Effector CD4-positive, alpha-beta T cell (primary cell): ENCODE measurements around the gene AK2.
"Not testable (repeated sequence)": the region's sequence is repeated elsewhere in the genome, so short reads cannot be mapped to it uniquely, and the experiment has no call there.

Experiments used
- DNase-seq: peaks from one replicate; pipeline ENCODE4 v3.0.0-alpha.2; 2020

AK2 gene

DNA sequence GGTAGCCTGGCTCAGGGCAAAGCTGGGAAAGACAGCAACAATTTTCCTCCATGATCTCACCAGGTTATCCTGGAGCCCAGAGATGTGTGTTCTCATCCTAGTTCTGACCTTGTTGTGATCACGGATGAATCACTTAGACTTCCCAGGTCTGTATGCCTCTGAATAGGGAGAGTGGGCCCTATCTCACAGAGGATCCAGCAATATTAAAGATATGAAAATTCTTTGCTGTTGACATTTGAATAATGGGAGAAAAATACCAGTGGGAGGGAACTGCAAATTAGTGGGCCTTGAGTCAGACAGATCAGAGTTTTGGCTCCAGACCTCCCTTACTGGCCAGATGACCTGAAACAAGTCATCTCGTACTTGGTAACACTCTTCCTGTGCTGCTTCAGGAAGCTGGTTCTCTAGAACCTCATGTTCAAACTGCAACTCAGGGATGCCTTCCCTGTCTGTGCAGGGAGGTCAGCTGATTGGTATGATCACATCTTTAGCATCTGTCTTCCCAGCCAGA is 39.2 kb downstream of the AK2 start:
- DNase-seq, result no peak

DNA sequence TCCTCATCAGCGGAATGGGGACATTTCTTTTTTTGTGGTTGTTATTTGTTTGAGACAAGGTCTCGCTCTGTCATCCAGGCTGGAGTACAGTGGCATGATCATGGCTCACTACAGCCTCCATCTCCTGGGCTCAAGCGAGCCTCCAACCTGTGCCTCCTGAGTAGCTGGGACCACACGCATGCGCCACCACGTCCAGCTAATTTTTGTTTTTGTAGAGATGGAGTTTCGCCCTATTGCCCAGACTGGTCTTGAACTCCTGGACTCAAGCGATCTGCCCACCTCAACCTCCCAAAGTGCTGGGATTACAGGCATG is 43.4 kb downstream of the AK2 start:
- DNase-seq, result not testable (repeated sequence)

DNA sequence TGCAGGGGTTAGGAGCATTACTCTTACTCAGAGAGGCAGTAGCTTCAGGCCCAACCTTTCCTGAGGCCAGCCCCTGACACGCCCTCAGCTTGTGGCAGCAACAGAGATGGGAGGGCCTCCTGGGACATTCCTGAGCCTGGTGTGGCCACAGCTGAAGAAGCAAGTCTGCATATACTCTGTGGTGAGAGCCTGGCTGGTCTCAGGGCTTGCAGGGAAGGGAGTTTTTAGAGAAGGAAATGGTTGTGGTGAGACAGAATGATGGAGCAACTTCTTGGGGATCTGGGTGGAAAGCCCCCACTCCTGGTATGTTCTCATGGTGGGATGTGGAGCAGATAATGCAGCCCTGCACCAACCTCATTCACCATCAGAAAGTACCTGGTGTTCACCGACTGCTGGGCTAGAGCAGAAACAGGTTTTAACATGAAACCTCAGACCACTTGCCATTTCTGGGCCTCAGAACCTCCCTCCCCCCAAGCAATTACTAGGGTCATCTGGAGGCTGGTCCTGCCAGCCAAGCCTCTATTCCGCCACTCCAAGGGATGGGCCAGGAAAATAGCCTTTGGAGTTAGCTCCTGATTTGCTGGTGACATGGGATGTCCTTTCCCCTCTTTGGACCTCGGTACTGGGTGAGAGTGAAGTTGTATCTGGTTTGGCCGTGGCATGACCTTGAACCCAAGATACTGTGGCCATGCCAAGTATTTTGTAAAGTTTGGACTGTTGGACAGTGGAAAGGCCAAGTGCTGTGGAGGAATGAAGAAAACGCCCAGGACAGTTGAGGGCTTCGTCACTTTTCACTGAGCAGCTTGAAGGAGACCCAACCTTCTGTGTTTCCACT is 44.0 kb downstream of the AK2 start:
- peak; percentile 30 for DNase-seq

DNA sequence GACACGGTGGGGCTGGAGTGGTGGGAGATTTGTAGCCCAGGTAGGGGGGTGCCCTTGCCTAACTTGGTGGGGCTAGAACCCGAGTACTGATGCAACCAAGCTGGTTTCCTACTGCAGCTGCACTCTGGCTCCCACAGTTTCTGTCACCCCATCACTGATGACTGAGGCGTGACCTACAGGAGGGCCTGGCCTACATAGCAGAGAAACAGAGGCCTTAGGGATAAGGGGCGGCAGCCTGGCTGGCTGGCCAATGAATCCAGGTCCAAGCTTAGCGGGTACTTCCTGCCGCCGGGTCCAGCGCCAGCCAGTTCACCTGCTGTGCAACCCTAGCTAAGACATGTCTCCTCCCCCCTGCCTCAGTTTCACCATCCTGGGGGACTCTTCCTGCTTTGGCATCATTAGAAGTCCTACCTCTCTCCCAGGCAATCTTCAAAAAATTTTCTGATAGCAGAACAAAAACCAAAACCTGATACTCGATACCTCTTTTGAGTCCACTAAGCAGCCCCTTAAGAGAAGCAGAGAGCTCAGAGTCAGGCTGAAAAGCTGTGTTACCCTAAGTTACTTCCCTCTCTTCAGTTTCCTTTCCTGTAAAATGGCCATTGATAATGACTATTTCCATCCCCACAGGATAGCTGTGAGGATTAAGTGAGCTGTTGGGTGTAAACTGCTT is 44.7 kb downstream of the AK2 start:
- DNase-seq, result no peak

DNA sequence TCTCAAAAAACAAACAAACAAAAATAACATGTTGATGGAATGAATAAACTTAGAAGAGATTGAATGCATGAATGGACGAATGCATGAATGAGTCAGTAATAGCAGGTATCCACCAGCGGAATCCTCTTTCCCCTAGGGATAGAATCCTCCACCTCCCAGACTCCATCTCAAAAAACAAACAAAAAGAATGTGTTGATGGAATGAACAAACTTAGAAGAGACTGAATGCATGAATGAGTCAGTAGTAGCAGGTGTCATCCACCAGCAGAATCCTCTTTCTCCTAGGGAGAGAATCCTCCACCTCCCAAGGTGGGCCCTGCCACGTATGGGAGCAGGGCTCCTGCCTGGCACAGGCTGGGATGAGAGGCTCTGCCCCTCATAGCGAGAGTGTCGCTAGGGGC is 45.3 kb downstream of the AK2 start:
- DNase-seq, result no peak

DNA sequence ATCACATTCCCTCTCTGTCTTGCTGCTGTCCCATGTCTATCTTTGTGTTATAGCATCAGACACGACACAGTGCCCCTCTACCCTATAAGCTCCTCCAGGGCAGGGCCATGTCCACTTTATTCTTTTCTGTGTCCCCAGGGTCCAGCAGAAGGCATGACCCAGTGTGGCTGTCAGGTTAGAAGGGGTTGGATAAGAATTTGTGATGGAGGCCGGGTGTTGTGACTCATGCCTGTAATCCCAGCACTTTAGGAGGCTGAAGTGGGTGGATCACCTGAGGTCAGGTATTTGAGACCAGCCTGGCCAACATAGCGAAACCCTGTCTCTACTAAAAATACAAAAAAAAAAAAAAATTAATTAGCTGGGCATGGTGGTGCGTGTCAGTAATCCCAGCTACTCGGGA is 45.8 kb downstream of the AK2 start:
- no peak for DNase-seq

DNA sequence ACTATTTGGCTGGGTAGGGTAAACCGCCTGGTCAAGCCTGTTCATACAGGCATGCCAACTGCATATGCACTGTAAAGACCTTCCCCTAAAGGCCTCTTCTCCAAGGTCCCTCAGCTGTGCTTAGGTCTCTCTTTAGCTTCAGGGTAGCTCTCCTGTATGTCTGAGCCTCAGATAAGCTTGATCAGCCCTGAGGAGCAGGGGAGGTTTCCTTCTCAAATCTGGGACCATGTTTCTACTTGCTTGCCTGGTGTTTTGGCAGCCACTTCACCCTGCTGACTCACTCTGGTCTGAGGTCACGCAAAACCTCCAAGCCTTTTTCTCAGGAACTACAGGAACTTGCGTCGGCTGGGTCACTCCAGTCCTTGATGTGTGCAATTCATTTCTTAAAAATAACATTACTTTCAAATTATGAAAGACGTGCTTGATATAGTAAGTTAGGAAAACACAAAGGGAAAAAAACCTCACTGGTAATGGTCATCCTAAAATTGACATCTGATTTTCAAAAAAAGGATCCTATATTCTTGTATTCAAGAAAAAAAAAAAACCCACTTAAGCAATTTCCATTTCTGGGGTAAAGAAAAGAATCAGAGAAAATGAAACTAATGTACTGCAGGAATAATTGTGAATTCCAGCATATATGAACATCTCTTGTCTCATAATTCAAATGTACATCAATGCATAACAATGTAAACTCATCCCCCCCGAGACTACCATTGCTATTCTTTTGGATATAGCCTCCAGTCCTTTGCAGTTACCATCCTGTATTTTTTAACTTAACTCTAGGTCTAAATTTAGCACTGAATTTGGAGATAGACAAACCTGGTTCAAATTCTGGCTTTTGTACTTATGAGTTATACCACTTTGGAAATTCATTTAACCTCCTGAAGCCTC is 47.3 kb downstream of the AK2 start:
- DNase-seq, result no peak

DNA sequence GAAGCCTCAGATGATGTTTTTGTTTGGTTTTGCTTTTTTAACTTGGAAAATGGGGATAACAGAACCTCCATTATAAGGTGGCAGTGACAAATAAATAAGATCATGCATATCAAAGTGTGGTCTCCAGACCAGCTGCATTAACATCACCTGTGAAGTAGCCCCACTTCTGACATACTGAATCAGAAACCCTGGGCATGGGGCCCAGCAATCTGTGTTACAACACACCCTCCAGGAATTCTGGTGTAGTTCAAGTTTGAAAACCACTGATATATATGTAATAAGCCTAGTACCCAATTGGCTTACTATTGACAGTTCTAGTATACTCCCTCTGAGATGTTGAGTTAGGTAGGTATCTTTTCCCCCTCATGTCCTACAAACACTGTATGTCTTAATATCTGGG is 48.0 kb downstream of the AK2 start:
- no peak for DNase-seq

DNA sequence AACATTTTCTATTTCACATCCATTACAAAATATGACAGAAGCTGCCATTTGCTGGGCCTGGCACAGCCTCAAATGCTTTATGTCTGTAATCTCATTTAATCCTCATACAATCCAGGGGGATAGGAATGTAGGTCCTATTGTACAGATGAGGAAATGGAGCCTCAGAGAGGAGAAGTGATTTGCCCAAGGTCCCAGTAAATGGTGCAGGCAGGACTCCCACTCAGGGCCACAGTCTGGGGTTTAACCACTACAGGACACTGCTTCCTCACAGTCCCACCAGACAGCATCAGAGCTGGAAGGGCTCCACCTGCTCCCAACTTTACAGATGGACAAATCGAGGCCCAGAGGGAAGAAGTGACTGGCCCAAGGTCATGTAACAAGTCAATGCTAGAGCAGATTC is 51.5 kb downstream of the AK2 start:
- no peak for DNase-seq

DNA sequence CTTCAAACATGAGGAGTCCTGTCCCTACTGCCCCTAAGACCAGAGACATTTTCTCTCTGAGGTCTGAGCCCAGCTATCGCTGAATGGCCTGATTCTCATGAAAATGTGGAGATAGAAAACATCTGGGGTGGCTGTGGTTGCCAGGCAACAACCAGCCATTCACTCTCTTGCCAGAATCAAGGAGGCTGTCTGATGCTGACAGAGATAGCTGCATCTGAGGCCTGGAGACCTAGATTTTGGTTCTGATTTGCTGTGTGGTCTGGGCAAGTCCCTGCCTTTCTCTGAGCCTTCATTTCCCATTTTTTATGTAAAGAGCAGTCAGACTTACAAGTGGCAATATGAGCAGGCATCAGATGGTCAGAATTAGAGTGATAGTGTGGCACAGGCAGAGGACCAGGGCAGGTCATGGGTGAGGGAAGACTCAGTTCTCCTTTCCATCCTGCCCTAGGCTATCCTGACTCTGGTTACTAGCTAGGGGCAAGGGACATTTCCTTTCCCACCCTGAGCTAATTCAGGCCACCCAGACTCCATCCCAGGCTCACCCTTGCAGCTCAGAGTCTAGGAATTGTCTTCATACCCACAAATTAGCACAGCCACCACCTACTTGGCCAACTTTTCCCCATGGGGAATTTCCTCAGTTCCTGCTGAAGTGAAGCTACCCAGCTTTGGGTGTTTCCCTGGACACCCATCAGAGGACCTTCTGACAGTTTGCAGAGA is 52.1 kb downstream of the AK2 start:
- DNase-seq, result peak; percentile 39

DNA sequence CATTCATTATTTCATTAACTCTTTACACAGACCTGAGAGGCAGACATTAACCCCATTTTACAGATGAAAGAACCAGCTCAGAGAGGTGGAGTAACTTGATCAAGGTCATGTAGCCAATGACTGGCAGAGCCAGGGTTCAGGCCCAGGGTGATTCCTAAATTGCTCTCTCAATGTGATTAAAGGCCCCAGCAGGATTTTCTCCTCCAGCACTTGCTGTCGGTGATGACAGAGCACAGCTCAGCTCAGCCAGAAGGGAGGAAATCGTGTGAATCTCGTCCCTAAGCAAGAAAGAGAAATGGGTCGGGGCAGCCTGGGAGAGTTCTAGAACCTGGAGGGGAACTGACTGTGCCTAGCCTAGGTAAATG is 52.6 kb downstream of the AK2 start:
- no peak for DNase-seq

DNA sequence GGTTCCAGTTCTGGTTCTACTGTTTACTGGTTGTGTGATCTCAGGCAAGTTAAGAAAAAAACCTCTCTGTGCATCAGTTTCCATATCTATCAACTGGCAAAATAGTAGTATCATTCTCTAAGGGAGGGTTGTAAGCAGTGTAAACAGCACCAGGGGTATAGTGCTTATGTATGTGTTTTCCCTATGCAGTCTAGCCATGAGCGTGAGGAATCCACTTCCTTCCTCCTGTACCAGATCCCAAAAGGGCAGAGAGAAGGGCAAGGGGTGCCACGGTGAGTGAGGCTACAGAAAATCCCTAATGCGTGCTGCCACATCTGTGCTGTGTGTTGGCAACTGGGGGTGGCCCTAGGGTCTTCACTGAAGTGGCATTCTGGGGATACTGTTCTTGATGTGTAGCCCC is 53.7 kb downstream of the AK2 start:
- DNase-seq, result no peak

DNA sequence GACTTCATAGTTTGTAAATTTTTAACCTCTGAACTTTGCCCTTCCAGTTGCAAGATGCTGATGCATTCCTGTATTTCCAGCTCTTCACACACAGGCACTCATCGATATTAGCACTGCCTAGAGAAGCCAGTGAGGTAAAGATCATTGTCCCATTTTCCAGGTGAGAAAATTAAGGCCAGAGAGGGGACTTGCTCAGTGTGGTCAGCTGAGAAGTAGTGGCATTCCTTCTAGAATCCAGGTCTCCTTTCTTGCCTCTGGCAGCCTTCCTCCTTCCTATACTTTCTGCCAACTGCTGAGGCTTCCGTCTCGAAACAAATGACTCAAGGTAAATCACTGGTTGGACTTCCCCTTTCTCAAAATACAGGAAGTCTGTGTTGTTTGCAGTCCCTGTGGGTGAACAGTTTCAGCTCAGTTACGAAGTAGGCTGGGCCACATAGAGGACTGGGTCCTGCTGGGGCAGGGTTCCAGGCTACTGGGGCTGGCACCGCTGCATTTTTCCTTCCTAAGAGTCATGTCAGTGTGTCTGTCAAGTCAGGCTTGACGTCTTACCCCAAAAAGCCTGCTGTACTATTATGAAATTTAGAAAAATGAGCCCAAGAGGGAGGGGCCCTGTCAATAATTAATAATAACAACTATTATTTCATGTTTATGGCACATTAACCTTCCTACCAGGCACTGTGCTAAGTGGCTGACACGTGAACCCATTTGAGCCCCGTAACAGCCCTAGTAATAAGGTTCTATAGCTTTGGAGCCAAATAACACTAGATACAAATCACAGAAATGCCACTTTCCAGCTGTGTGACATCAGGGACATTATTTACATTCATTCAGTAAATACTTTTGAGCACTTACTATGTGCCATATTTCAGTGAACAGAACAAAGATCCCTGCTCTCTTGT is 55.4 kb downstream of the AK2 start:
- peak; percentile 60 for DNase-seq

DNA sequence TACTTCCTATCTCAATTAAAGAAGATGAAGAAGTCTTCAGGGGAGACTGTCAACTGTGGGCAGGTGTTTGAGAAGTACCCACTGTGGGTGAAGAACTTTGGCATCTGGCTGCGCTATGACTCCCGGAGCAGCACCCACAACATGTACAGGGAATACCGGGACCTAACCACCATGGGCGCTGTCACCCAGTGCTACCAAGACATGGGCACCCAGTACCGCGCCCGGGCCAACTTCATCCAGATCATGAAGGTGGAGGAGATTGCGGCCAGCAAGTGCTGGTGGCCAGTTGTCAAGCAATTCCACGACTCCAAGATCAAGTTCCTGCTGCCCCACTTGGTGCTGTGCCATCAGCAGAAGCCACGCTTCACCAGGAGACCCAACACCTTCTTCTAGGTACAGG is 56.6 kb downstream of the AK2 start:
- no peak for DNase-seq

DNA sequence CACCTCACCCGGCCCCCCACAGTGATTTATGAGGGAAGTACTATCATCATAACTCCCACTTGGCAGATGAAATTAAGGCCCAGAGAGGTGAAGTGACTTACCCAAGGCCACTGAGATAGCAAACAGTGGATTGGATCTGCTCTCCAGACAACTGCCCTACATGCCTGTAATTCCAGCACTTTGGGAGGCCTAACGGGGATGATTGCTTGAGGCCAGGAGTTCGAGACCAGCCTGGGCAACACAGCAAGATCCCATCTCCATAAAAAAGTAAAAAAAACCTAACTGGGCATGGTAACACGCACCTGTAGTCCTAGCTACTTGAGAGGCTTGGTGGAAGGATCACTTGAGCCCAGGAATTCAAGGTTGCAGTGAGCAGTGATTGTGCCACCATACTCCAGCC is 57.8 kb downstream of the AK2 start:
- DNase-seq, result no peak

DNA sequence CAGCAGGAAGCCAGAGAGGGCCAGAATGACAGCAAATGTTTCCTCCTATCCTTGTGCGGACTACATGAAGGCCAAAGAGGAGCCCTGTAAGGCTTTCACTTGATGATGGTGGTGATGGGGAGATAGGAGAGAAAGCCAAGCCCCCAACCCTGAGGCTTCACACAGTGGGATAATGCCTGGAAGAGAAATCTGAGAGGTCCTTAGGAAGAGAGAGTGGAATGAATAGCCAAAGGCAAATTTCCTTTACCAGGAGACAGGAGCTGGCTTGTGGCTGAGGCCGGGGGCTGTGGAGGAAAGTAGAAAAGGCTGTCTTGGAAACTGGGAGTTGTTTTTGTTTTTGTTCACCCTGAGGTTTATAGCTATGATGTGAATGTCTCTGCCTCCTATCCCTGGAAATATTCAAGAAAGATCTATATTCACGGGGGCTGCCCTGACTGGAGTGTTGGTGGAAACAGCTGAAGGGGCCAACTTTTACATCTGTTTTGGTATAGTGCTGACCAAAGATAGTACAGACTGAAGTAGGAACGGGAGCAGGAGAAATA is 59.1 kb downstream of the AK2 start:
- DNase-seq, result no peak

DNA sequence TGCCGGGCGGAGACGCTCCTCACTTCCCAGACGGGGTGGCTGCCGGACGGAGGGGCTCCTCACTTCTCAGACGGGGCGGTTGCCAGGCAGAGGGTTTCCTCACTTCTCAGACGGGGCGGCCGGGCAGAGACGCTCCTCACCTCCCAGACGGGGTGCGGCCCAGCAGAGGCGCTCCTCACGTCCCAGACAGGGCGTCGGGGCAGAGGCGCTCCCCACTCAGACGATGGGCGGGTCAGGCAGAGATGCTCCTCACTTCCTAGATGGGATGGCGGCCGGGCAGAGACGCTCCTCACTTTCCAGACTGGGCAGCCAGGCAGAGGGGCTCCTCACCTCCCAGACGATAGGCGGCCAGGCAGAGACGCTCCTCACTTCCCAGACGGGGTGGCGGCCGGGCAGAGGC is 61.6 kb downstream of the AK2 start:
- not testable (repeated sequence) for DNase-seq

DNA sequence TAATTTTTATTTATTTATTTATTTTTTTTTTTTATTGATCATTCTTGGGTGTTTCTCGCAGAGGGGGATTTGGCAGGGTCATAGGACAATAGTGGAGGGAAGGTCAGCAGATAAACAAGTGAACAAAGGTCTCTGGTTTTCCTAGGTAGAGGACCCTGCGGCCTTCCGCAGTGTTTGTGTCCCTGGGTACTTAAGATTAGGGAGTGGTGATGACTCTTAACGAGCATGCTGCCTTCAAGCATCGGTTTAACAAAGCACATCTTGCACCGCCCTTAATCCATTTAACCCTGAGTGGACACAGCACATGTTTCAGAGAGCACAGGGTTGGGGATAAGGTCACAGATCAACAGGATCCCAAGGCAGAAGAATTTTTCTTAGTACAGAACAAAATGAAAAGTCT is 63.2 kb downstream of the AK2 start:
- not testable (repeated sequence) for DNase-seq

DNA sequence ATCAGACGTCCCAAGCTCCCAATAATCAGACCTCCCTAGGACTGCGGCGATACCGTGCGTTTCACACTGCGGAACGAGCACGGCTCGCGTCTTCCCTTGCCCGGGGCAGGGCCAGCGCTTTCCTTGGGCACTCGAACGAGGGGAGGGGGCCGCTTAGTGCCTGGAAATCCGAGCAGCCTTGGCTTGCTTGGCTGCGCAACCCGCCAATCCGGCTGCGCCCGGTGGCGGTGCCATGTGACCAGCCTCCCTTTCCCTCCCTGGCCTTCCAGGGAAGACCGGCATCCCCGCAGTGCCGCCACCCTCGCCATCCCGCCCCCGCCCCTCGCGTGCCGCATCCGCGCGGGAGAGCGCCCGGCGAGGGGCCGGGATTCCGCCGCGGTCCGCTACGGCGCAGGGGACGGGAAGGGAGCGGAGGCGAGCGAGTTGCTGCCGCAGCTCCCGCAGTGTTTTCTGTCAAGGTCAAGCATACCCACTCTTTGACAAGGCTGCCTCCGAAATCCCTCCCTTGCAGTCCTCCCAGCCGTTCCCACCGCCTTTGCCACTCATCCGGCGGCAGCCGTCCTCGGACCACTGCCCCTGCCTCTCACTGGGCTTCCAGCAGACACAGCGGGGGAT is 63.8 kb downstream of the AK2 start:
- DNase-seq, result no peak

DNA sequence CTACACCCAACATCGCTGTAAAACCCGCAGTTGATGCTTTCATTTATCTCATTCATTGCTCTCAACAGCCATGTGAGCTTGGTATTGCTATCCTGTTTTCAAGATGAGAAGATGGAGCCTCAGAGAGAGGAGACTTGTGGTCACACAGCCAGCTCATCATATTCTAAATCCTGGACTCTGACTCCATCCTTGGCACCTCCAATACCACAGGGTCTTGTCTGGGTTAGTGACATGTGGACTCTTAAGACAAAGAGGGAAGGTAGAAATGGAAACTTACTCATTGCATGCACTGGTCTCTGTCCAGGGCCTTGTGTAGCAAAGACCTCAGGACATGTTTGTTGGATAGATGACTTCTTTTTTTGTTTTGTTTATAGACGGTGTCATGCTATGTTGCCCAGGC is 65.1 kb downstream of the AK2 start:
- DNase-seq, result no peak

DNA sequence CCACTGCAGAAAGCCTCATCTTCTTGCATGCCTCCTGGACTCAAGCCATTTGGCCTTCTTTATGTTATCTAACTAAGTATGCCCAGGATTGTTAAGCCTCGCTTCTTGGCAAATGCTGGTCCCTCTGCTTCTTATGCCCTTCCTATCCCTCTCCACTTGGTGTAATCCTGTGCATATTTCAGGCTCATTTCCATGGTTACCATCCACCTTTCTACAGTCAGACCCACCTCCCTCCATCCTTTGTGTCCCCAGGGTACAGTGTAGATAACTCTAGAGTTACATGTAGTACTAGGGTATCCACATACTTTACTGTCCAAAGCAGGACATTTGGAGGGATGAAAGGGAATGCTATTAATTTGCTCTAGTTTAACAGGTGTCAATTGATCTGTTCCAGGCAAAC is 65.5 kb downstream of the AK2 start:
- no peak for DNase-seq
